H1 (cell line): ENCODE data around the gene SNX24. TPM values are rescaled to one million over a fixed set of nuclear protein-coding genes. Genes with fewer than 3 reads are reported as not detected.

Experiments
- CTCF ChIA-PET: fragments of 300-600 bp; sonication (Branson Sonifier 250); formaldehyde crosslinking; loops from one replicate; lab custom pipeline; 2021; ENCODE audit not compliant: partially characterized antibody; lab: Charles Lee
- POLR2A ChIA-PET: fragments of 300-600 bp; sonication (Branson Sonifier 250); formaldehyde crosslinking; loops from one replicate; lab custom pipeline; 2021; ENCODE audit warnings: inconsistent platforms; ENCODE audit not compliant: partially characterized antibody; lab: Charles Lee
- DNase-seq, 2 experiments: peaks; one replicate each; pipeline versions ENCODE4 v3.0.0 to v3.0.0-alpha.2; 2010 to 2022; ENCODE audit warnings: low spot score in 2 of 2, low read depth in 1 of 2, mixed read lengths in 1 of 2
- FAIRE-seq: peaks from 2 replicates; lab custom pipeline; 2011; peaks lifted over from hg19 to GRCh38; lab: Jason Lieb, UNC
- H2AFZ ChIP-seq: 2 replicates; pipeline ENCODE4 v1.8.1; 2012; ENCODE audit warnings: low read length, inconsistent platforms
- H2AK5ac ChIP-seq: 2 replicates; pipeline ENCODE4 v1.6.1; 2013; ENCODE audit warnings: low read depth, low read length
- H2BK120ac ChIP-seq: replicated peaks from 2 replicates; pipeline ENCODE3; 2013; ENCODE audit warnings: low read depth, low read length, inconsistent platforms
- H2BK12ac ChIP-seq: 2 replicates; pipeline ENCODE4 v1.6.1; 2013; ENCODE audit warnings: low read depth, low read length
- H2BK15ac ChIP-seq: 2 replicates; pipeline ENCODE4 v1.6.1; 2013; ENCODE audit warnings: low read length
- H2BK20ac ChIP-seq: 2 replicates; pipeline ENCODE4 v1.6.1; 2013; ENCODE audit warnings: low read length
- H2BK5ac ChIP-seq: 2 replicates; pipeline ENCODE4 v1.6.1; 2013; ENCODE audit warnings: low read depth, low read length
- H3K14ac ChIP-seq: 2 replicates; pipeline ENCODE4 v1.6.1; 2013; ENCODE audit warnings: inconsistent platforms; ENCODE audit not compliant: insufficient read length
- H3K18ac ChIP-seq: 2 replicates; pipeline ENCODE4 v1.6.1; 2013; ENCODE audit warnings: low read length; ENCODE audit errors: extremely low read depth
- H3K23ac ChIP-seq: 2 replicates; pipeline ENCODE4 v1.6.1; 2013; ENCODE audit warnings: inconsistent platforms; ENCODE audit not compliant: insufficient read length
- H3K23me2 ChIP-seq: 2 replicates; pipeline ENCODE4 v1.6.1; 2013; ENCODE audit warnings: low read depth, low read length
- H3K27ac ChIP-seq: 2 replicates; pipeline ENCODE4 v1.6.1; 2011; ENCODE audit warnings: low read depth, low read length, inconsistent platforms
- H3K27me3 ChIP-seq, 4 experiments: replicated peaks in 1 of 4; 1 replicate in 1 of 4; 2 replicates in 3 of 4; pipeline versions ENCODE4 v1.6.1 to v1.8.1; 2011 to 2013; ENCODE audit warnings: low read length in 3 of 4, mild to moderate bottlenecking in 3 of 4, inconsistent platforms in 2 of 4, mixed read lengths in 2 of 4, moderate library complexity in 1 of 4; ENCODE audit not compliant: control insufficient read depth in 3 of 4, insufficient read depth in 3 of 4; ENCODE audit errors: extremely low read depth in 1 of 4
- H3K36me3 ChIP-seq, 4 experiments: 2 replicates each; pipeline versions ENCODE4 v1.6.1 to v1.8.1; 2011 to 2013; ENCODE audit warnings: mild to moderate bottlenecking in 4 of 4, low read length in 3 of 4, moderate library complexity in 2 of 4, control low read depth in 1 of 4, inconsistent platforms in 1 of 4; ENCODE audit not compliant: insufficient read depth in 4 of 4, control insufficient read depth in 2 of 4
- H3K4ac ChIP-seq: replicated peaks from 2 replicates; pipeline ENCODE3; 2013; ENCODE audit warnings: low read length, low read depth, mixed read lengths, inconsistent platforms; ENCODE audit not compliant: insufficient read length
- H3K4me1 ChIP-seq, 4 experiments: replicated peaks in 1 of 4; 1 replicate in 1 of 4; 2 replicates in 3 of 4; pipeline versions ENCODE4 v1.6.1 to v1.8.1; 2011 to 2013; ENCODE audit warnings: low read length in 3 of 4, inconsistent platforms in 2 of 4, mixed read lengths in 1 of 4; ENCODE audit not compliant: insufficient read depth in 4 of 4, control insufficient read depth in 3 of 4
- H3K4me2 ChIP-seq, 2 experiments: 2 replicates each; pipeline versions ENCODE4 v1.6.1 to v1.8.1; 2011 to 2013; ENCODE audit warnings: low read depth in 2 of 2, low read length in 2 of 2, control low read depth in 1 of 2, inconsistent platforms in 1 of 2, mild to moderate bottlenecking in 1 of 2; ENCODE audit not compliant: insufficient read depth in 1 of 2
- H3K4me3 ChIP-seq, 4 experiments: fragments of 200-600, 300-600 bp in 1 of 4; sonication (generic), shearing (Covaris generic), sonication (Bioruptor Twin) in 1 of 4; 2 replicates each; pipeline versions ENCODE4 v1.5.1 to v1.8.1; 2011 to 2016; ENCODE audit warnings: low read length in 4 of 4, low read depth in 3 of 4, control low read depth in 2 of 4, inconsistent platforms in 2 of 4, mild to moderate bottlenecking in 2 of 4, mixed read lengths in 1 of 4, moderate library complexity in 1 of 4; ENCODE audit not compliant: insufficient read depth in 2 of 4; ENCODE audit errors: extremely low read depth in 1 of 4
- H3K56ac ChIP-seq: replicated peaks from 2 replicates; pipeline ENCODE3; 2013; ENCODE audit warnings: low read depth, mild to moderate bottlenecking, mixed read lengths, low read length, inconsistent platforms; ENCODE audit not compliant: insufficient read length
- H3K79me1 ChIP-seq: 2 replicates; pipeline ENCODE4 v1.6.1; 2013; ENCODE audit warnings: low read depth, low read length, control low read depth
- H3K79me2 ChIP-seq, 2 experiments: 2 replicates each; pipeline versions ENCODE4 v1.6.1 to v1.8.1; 2012 to 2013; ENCODE audit warnings: low read length in 2 of 2, mild to moderate bottlenecking in 2 of 2, inconsistent platforms in 1 of 2; ENCODE audit not compliant: insufficient read depth in 2 of 2, control insufficient read depth in 1 of 2
- H3K9ac ChIP-seq, 4 experiments: replicated peaks in 1 of 4; 1 replicate in 1 of 4; 2 replicates in 3 of 4; pipeline versions ENCODE4 v1.6.1 to v1.8.1; 2011 to 2013; ENCODE audit warnings: low read depth in 3 of 4, low read length in 3 of 4, control low read depth in 2 of 4, mild to moderate bottlenecking in 2 of 4, moderate library complexity in 2 of 4, inconsistent platforms in 1 of 4; ENCODE audit errors: extremely low read depth in 1 of 4
- H3K9me3 ChIP-seq, 2 experiments: 2 replicates each; pipeline versions ENCODE4 v1.6.1 to v1.8.1; 2012 to 2013; ENCODE audit warnings: mild to moderate bottlenecking in 2 of 2, moderate library complexity in 2 of 2, control low read depth in 1 of 2, inconsistent platforms in 1 of 2, low read depth in 1 of 2, low read length in 1 of 2, mixed read lengths in 1 of 2; ENCODE audit not compliant: insufficient read depth in 2 of 2
- H4K20me1 ChIP-seq, 2 experiments: replicated peaks in 1 of 2; 2 replicates each; pipeline versions ENCODE3 to v1.8.1; 2011 to 2013; ENCODE audit warnings: inconsistent platforms in 2 of 2, low read length in 2 of 2, mild to moderate bottlenecking in 1 of 2; ENCODE audit not compliant: insufficient read depth in 2 of 2, control insufficient read depth in 1 of 2
- H4K5ac ChIP-seq: 2 replicates; pipeline ENCODE4 v1.6.1; 2013; ENCODE audit warnings: low read length, low read depth, mixed read lengths, inconsistent platforms; ENCODE audit not compliant: insufficient read length
- H4K8ac ChIP-seq: 2 replicates; pipeline ENCODE4 v1.8.0; 2013; ENCODE audit warnings: mild to moderate bottlenecking, moderate library complexity, low read length, inconsistent platforms; ENCODE audit not compliant: insufficient read depth; ENCODE audit errors: extremely low read depth
- H4K91ac ChIP-seq: replicated peaks from 2 replicates; pipeline ENCODE3; 2013; ENCODE audit warnings: low read length, mixed read lengths, inconsistent platforms; ENCODE audit not compliant: insufficient read length
- BCL11A ChIP-seq, 2 experiments: IDR thresholded peaks; one replicate each; pipeline ENCODE4 v1.6.1; 2011; ENCODE audit warnings: low read depth in 2 of 2, low read length in 2 of 2, mild to moderate bottlenecking in 2 of 2
- CHD1 ChIP-seq: IDR thresholded peaks from 2 replicates; pipeline ENCODE4 v1.6.1; 2012; ENCODE audit warnings: low read depth, low read length, improper control_type of control experiment
- CREB1 ChIP-seq: IDR thresholded peaks from 2 replicates; pipeline ENCODE4 v1.6.1; 2012; ENCODE audit warnings: inconsistent platforms
- EGR1 ChIP-seq: IDR thresholded peaks from 2 replicates; pipeline ENCODE4 v1.6.1; 2011; ENCODE audit warnings: low read depth, low read length, borderline replicate concordance
- GTF2F1 ChIP-seq: IDR thresholded peaks from 2 replicates; pipeline ENCODE4 v1.6.1; 2012; ENCODE audit warnings: low read depth, low read length, improper control_type of control experiment, borderline replicate concordance
- JUND ChIP-seq: IDR thresholded peaks from 2 replicates; pipeline ENCODE4 v1.6.1; 2011; ENCODE audit warnings: mild to moderate bottlenecking, improper control_type of control experiment, low read length
- KDM1A ChIP-seq: fragments of 200-600, 300-600 bp; sonication (generic); IDR thresholded peaks from 2 replicates; pipeline ENCODE4 v1.7.1; 2016; ENCODE audit warnings: mild to moderate bottlenecking, low read length, borderline replicate concordance
- RAD21 ChIP-seq, 2 experiments: IDR thresholded peaks in 1 of 2; conservative IDR thresholded peaks in 1 of 2; 2 replicates each; pipeline ENCODE4 v1.6.1; 2011; ENCODE audit warnings: low read depth in 2 of 2, low read length in 2 of 2, improper control_type of control experiment in 1 of 2, inconsistent platforms in 1 of 2, mild to moderate bottlenecking in 1 of 2, moderate library complexity in 1 of 2
- RFX5 ChIP-seq: IDR thresholded peaks from 2 replicates; pipeline ENCODE4 v1.6.1; 2011; ENCODE audit warnings: low read depth, low read length, improper control_type of control experiment, borderline replicate concordance
- SIN3A ChIP-seq, 2 experiments: IDR thresholded peaks in 1 of 2; conservative IDR thresholded peaks in 1 of 2; 2 replicates each; pipeline ENCODE4 v1.6.1; 2011 to 2012; ENCODE audit warnings: low read length in 2 of 2, improper control_type of control experiment in 1 of 2, low read depth in 1 of 2, mild to moderate bottlenecking in 1 of 2
- SIRT6 ChIP-seq: IDR thresholded peaks from one replicate; pipeline ENCODE4 v1.7.1; 2012; ENCODE audit warnings: low read length, inconsistent platforms
- TAF7 ChIP-seq: optimal IDR thresholded peaks from 2 replicates; pipeline ENCODE3; 2011; ENCODE audit warnings: low read depth, mild to moderate bottlenecking, inconsistent platforms, low read length, moderate library complexity, borderline replicate concordance
- TEAD4 ChIP-seq: IDR thresholded peaks from 2 replicates; pipeline ENCODE4 v1.6.1; 2012; ENCODE audit warnings: low read depth, low read length, inconsistent platforms, mixed read lengths
- YY1 ChIP-seq: IDR thresholded peaks from 2 replicates; pipeline ENCODE4 v1.6.1; 2011; ENCODE audit warnings: low read depth, mild to moderate bottlenecking, low read length
- ZNF274 ChIP-seq: IDR thresholded peaks from 2 replicates; pipeline ENCODE4 v1.7.0; 2012; ENCODE audit warnings: low read length, borderline replicate concordance; ENCODE audit errors: extremely low read depth
- WGBS, 2 experiments: shearing (Covaris generic) in 1 of 2; methylation state at CpG; one replicate each; pipeline versions ENCODE4 v1.1.6 to v1.1.7; 2013 to 2015; ENCODE audit warnings: low lambda C conversion rate in 2 of 2, mixed read lengths in 2 of 2, inconsistent platforms in 1 of 2, low coverage in 1 of 2, missing lambda C conversion rate in 1 of 2; ENCODE audit not compliant: insufficient replicate concordance in 2 of 2, insufficient coverage in 1 of 2, insufficient read length in 1 of 2; ENCODE audit errors: extremely low coverage in 1 of 2, missing lambda C conversion rate in 1 of 2; 5-methylcytosine and 5-hydroxymethylcytosine counted together
- polyA plus RNA-seq, 7 experiments: library from polyadenylated mRNA; depleted of rRNA in 3 of 7; stranded (reverse) in 5 of 7; unstranded in 2 of 7; fragments of >200 nt in 5 of 7; fragments of 200-250 nt in 2 of 7; gene quantifications; 1 replicate in 5 of 7; 2 replicates in 1 of 7; 4 replicates in 1 of 7; pipeline versions ENCODE4 v1.2.1 to v1.2.3, GENCODE V29; 2011 to 2013; ENCODE audit warnings: missing spikeins in 2 of 7, mixed read lengths in 2 of 7
- total RNA-seq: library from RNA; stranded (reverse); fragmentation: NEBNext Ultra II Directional; extraction: Animal tissue kit (Norgen Biotek cat#: 25700); gene quantifications from 2 replicates; pipeline ENCODE4 v1.2.1, GENCODE V29; 2021
- TF ChIP-seq, protein P1 (sequence below): IDR thresholded peaks from 2 replicates; pipeline ENCODE4 v1.6.1; 2012; ENCODE audit warnings: inconsistent platforms

The SNX24 gene
- total and polyA plus RNA-seq, 2 of the 8 experiments (the other 6 are each of a cell fraction or from before 2014, with no cell fraction given), result 7.3 to 14.3 TPM

DNA sequence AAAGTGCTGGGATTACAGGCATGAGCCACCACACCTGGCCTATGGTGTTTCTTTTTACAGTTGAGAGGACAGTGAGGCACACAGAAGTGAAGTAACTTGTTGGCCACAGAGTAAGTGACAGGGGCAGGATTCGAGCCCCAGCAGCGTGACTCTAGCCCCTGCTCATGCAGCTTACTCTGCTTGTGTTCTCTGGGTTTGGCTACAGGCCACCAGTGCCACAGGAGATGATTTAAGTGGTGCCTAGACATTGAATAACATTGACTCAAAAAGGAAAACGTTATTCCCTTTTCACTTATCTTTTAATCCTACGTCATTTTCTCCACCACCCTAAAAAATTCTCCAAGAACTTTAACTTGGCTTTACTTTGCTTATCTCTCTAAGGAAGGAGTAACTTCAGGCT lies 61.4 kb downstream of the SNX24 start:
- Histone ChIP-seq H2BK20ac (no peak overlapping the region), H2AK5ac (no peak overlapping the region), H3K27me3 (no peaks in the 10 kb centered on the region), H3K4me3 (no peak overlapping the region), H3K79me1 (no peaks in the 10 kb centered on the region), H4K8ac (no peak overlapping the region), H2BK5ac (no peak overlapping the region), H3K14ac (no peak overlapping the region), H2BK12ac (no peak overlapping the region; the same call in 1 of the 2 replicates), H3K23me2 (no peaks in the 10 kb centered on the region), H2BK120ac (no peak overlapping the region), H3K9ac (no peak overlapping the region), H3K79me2 (no peaks in the 10 kb centered on the region), H3K56ac (no peak overlapping the region), H4K91ac (no peak overlapping the region), H2BK15ac (no peak overlapping the region), H3K27ac (no peak overlapping the region), H3K4me2 (no peak overlapping the region), H3K4ac (no peak overlapping the region), H3K36me3 (no peaks in the 10 kb centered on the region), H3K9me3 (no peaks in the 10 kb centered on the region), H2AFZ (no peak overlapping the region), H3K4me1 (no peaks in the 10 kb centered on the region), H4K20me1 (no peaks in the 10 kb centered on the region), H4K5ac (no peak overlapping the region), H3K23ac (no peak overlapping the region), H3K18ac (no peak overlapping the region)
- ChIA-PET POLR2A (no interaction called here), CTCF (no interaction called here)
- WGBS, 2 experiments, result 93 to 100% methylated on average over 1 to 4 of the region's 4 CpGs
- DNase-seq, result no peak
- no peak for FAIRE-seq
- TF ChIP-seq EGR1, result no peak
- no peak for TF ChIP-seq RAD21 (IDR thresholded peaks at IDR 0.05 in 1 of 2, conservative IDR thresholded peaks at IDR 0.05 in 1 of 2; ENCODE audit: low read depth in 2 of 2, low read length in 2 of 2)
- no peak for TF ChIP-seq YY1
- TF ChIP-seq KDM1A, result no peak
- TF ChIP-seq BCL11A (IDR thresholded peaks at IDR 0.05; ENCODE audit: low read depth in 2 of 2, low read length in 2 of 2), result no peak
- TF ChIP-seq CHD1, result no peak
- no peak for TF ChIP-seq ZNF274
- TF ChIP-seq CREB1, result no peak
- TF ChIP-seq SIRT6, result no peak
- no peak for TF ChIP-seq SIN3A (conservative IDR thresholded peaks at IDR 0.05 in 1 of 2, IDR thresholded peaks at IDR 0.05 in 1 of 2; ENCODE audit: low read depth in 1 of 2, low read length in 2 of 2)
- no peak for TF ChIP-seq GTF2F1
- TF ChIP-seq, protein P1, sequence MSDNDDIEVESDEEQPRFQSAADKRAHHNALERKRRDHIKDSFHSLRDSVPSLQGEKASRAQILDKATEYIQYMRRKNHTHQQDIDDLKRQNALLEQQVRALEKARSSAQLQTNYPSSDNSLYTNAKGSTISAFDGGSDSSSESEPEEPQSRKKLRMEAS, result no peak
- TF ChIP-seq JUND, result no peak
- TF ChIP-seq TAF7, result no peak
- no peak for TF ChIP-seq RFX5
- TF ChIP-seq TEAD4, result no peak
